Endodermal cell (in vitro differentiated cells): ENCODE measurements around the gene TCTN1. TPM values are rescaled to one million over a fixed set of nuclear protein-coding genes. Genes with fewer than 3 reads are reported as not detected.
A peak's percentile ranks its signal among the peaks of the same experiment; 100 is the strongest.

Experiments
- DNase-seq: peaks from one replicate; pipeline ENCODE4 v3.0.0-alpha.2; 2017
- H3K27ac ChIP-seq: 2 replicates; pipeline ENCODE4 v1.5.1; 2013; ENCODE audit warnings: mild to moderate bottlenecking, low read depth, low read length, moderate library complexity
- H3K27me3 ChIP-seq: 2 replicates; pipeline ENCODE4 v1.6.1; 2013; ENCODE audit warnings: mild to moderate bottlenecking, low read length, moderate library complexity; ENCODE audit not compliant: insufficient read depth, control insufficient read depth, poor library complexity, severe bottlenecking
- H3K36me3 ChIP-seq: 2 replicates; pipeline ENCODE4 v1.7.0; 2013; ENCODE audit warnings: mild to moderate bottlenecking, low read length, moderate library complexity; ENCODE audit not compliant: control insufficient read depth, insufficient read depth
- H3K4me1 ChIP-seq: one replicate; pipeline ENCODE4 v1.7.0; 2013; ENCODE audit warnings: low read length; ENCODE audit not compliant: control insufficient read depth, insufficient read depth
- H3K4me3 ChIP-seq: 2 replicates; pipeline ENCODE4 v1.5.1; 2013; ENCODE audit warnings: mild to moderate bottlenecking, low read length, moderate library complexity
- H3K9ac ChIP-seq: 2 replicates; pipeline ENCODE4 v1.6.1; 2013; ENCODE audit warnings: mild to moderate bottlenecking, low read length, moderate library complexity; ENCODE audit not compliant: poor library complexity, severe bottlenecking; ENCODE audit errors: extremely low read depth
- H3K9me3 ChIP-seq: 2 replicates; pipeline ENCODE4 v1.6.1; 2013; ENCODE audit warnings: mild to moderate bottlenecking, low read length, moderate library complexity; ENCODE audit not compliant: control insufficient read depth
- H3K27ac Mint-ChIP-seq: 2 replicates; pipeline ENCODE4 v1.8.0; 2020; ENCODE audit warnings: mixed read lengths
- H3K27me3 Mint-ChIP-seq: 2 replicates; pipeline ENCODE4 v1.8.0; 2021; ENCODE audit warnings: mild to moderate bottlenecking, mixed read lengths; ENCODE audit not compliant: insufficient read depth
- H3K36me3 Mint-ChIP-seq: 2 replicates; pipeline ENCODE4 v1.8.0; 2020; ENCODE audit warnings: low read depth, mixed read lengths
- H3K4me1 Mint-ChIP-seq: 2 replicates; pipeline ENCODE4 v1.8.0; 2020; ENCODE audit warnings: mixed read lengths
- H3K4me3 Mint-ChIP-seq: 2 replicates; pipeline ENCODE4 v1.8.0; 2020; ENCODE audit warnings: mild to moderate bottlenecking, moderate library complexity, mixed read lengths
- H3K9me3 Mint-ChIP-seq: 2 replicates; pipeline ENCODE4 v1.8.0; 2020; ENCODE audit warnings: mild to moderate bottlenecking, mixed read lengths
- CTCF ChIP-seq: fragments of 200-600 bp; sonication (generic); conservative IDR thresholded peaks from 2 replicates; pipeline ENCODE4 v1.5.0; 2021; ENCODE audit warnings: antibody characterized with exemption, mild to moderate bottlenecking
- WGBS, 2 experiments: methylation state at CpG; one replicate each; pipeline versions ENCODE4 v1.1.5 to v1.1.7; 2013; ENCODE audit warnings: missing lambda C conversion rate in 2 of 2, mixed read lengths in 1 of 2; ENCODE audit not compliant: insufficient coverage in 1 of 2, insufficient read length in 1 of 2; 5-methylcytosine and 5-hydroxymethylcytosine counted together
- total RNA-seq, 2 donors: library from RNA; stranded (reverse); fragmentation: NEBNext Ultra II Directional in 1 of 2; extraction: Animal tissue kit (Norgen Biotek cat#: 25700) in 1 of 2; gene quantifications; 2 replicates in 1 of 2; 3 replicates in 1 of 2; pipeline ENCODE4 v1.2.1, GENCODE V29; 2021

TCTN1 gene
- total RNA-seq, 2 donors from 2014 or later, result 29.5 to 44.9 TPM

DNA sequence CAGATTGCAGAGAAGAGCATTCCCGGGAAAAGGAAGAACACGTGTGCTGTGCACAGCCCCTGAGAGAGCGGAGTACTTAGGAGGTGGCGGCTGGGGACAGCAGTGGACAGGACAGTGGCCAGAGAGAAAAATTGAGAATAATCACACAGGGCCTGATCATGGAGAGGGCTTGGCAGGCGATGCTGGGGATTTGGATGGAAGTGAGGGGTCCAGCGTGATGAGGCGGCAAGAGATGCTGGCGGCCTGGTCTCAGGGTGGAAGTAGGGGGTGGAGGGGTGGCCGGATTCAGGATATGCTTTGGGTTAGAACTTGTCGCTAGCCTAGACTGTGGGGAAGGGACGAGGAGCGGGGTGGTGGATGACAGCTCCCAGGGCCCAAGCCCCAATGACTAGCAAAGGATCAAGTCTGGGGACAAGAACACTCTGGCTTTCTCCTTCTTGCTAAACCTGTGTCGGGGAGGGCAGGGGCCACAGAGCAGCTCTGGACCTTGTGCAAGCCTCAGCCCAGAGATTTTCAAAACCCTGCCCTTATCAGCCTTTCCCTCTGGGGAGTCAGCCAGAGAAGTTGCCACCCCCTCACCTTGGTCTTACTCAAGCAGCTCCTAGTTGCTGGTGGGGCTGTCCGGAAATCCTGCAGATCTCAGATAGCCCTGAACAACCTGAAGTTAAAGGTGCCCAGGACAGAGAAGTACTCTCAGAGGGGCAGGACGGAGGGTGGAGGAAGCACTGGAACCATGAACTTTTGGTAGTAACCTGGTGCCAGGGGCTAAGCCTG is 73.7 kb downstream of the TCTN1 start:
- Mint-ChIP-seq H3K4me1 (peaks cover 13% of the 10 kb centered on the region), H3K36me3 (peaks cover 14% of the 10 kb centered on the region), H3K27ac (no peak overlapping the region), H3K9me3 (peaks cover 5% of the 10 kb centered on the region), H3K27me3 (peaks cover 28% of the 10 kb centered on the region), H3K4me3 (peak overlapping the region; percentile 66)
- no peak for TF ChIP-seq CTCF
- DNase-seq, result no peak
- H3K4me3 ChIP-seq, result no peak overlapping the region
- 92 to 93% methylated on average over 10 to 15 of the region's 15 CpGs for WGBS, 2 experiments
- no peak overlapping the region for H3K27ac ChIP-seq
- H3K36me3 ChIP-seq, result no peaks in the 10 kb centered on the region
- peaks cover 2% of the 10 kb centered on the region for H3K4me1 ChIP-seq
- no peaks in the 10 kb centered on the region for H3K9me3 ChIP-seq
- no peak overlapping the region for H3K9ac ChIP-seq
- peaks cover 20% of the 10 kb centered on the region for H3K27me3 ChIP-seq

DNA sequence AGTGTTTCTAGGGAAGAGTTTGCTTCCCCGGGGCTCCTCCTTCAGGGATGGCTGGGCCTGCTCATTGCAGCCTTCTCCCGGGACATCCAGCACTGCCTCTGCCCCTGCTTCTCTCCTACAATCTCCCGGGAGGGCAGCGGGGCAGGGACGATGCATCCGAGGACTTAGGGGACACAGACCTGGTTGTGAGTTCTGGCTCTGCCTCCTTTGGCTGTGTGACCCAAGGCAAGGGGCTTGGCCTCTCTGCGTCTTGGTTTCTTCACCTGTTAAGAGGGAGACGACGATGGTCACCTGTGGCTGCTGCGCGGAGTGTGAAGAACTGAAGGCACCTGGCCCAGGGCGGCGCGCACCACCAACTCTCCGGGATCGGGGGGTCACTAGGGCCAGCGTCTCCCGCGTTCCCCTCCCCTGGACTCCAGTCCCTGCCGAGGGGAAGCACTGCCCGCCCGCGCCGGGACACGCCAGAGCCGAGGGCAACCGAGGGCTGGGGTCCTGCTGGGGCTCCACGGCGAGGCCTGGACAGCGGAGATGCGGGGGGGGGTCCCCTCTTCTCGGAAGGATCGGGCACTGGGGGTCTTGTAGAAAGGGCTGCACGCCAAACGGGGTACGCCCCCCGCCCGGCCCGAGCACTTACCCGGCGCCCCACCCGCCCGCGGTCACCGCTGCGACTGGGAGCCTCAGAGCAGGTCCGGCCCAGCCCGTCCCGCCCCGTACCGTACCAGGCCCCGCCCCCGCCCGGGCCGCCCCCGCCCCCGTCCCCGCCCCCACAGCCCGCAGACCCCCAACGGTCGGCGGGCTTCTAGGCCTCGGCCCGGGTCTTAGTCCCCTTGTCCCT is 74.7 kb downstream of the TCTN1 start, which contains the start of gene HVCN1:
Gene HVCN1, minus strand, starts transcription at position 670 of the 835 bp plus-strand sequence. CDS start 5,870 bp downstream, outside the sequence.
- Histone ChIP-seq H3K36me3 (no peaks in the 10 kb centered on the region), H3K27ac (no peak within 1 kb of the TSS), H3K4me1 (peaks cover 2% of the 10 kb centered on the region), H3K4me3 (peak within 1 kb of the TSS; percentile 77), H3K27me3 (peaks cover 20% of the 10 kb centered on the region), H3K9me3 (no peaks in the 10 kb centered on the region), H3K9ac (peak within 1 kb of the TSS; percentile 44)
- Mint-ChIP-seq H3K4me1 (peaks cover 13% of the 10 kb centered on the region), H3K27me3 (peaks cover 28% of the 10 kb centered on the region), H3K27ac (peak within 1 kb of the TSS; percentile 96), H3K4me3 (peak within 1 kb of the TSS; percentile 66), H3K9me3 (peaks cover 5% of the 10 kb centered on the region), H3K36me3 (peaks cover 14% of the 10 kb centered on the region)
- WGBS, 2 experiments, result 6 to 7% methylated on average over 24 to 56 of the region's 64 CpGs
- no peak for DNase-seq
- no peak for TF ChIP-seq CTCF

DNA sequence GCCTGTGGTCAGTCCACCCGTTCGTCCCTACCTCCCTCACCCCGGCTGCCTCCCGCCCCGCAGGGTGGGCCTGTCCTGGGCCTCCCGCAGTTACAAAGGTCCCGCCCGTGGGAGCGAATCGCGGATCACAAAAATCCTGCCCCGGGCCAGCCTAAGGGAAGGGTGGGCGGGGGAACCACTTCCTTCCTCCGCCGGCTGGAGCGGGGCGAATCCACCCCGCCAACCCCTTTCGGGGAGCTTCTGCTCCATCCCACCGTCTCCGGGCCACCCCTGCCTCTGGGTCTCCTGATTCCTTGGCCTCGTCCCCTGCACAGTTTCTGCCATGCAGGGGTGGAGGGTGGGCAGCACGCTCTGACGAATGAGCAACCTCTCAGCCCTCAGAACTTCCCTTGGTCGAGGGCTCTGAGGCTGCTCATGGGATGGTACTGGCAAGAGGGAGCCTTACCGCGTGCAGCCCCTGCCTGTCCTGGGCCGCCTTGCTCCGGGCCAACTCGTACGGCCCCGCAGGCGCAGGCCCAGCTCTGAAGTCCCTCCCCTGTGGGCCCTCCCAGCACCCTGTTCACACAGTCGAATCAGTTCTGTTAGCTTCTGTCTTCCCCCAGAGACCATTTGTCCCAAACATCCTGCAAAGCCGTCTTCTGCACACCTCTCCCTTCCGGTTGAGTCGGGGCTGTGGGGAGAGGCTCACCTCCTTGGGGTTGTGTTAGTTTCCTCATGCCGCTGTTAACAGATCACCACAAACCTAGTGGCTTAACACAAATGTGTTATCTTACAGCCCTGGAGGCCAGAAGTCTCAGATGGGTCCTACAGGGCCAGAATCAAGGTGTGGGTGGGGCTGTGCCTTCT is 75.6 kb downstream of the TCTN1 start:
- Histone ChIP-seq H3K9ac (peak overlapping the region; percentile 44), H3K4me1 (peaks cover 5% of the 10 kb centered on the region), H3K9me3 (no peaks in the 10 kb centered on the region), H3K4me3 (peak overlapping the region; percentile 40), H3K27ac (no peak overlapping the region), H3K36me3 (no peaks in the 10 kb centered on the region), H3K27me3 (peaks cover 20% of the 10 kb centered on the region)
- peaks cover 14% of the 10 kb centered on the region for H3K36me3 Mint-ChIP-seq
- peaks cover 14% of the 10 kb centered on the region for H3K4me1 Mint-ChIP-seq
- H3K9me3 Mint-ChIP-seq, result peaks cover 5% of the 10 kb centered on the region
- TF ChIP-seq CTCF, result no peak
- H3K27me3 Mint-ChIP-seq, result peaks cover 28% of the 10 kb centered on the region
- peak overlapping the region; percentile 96 for H3K27ac Mint-ChIP-seq
- peak; percentile 92 for DNase-seq
- 17 to 23% methylated on average over 17 to 38 of the region's 38 CpGs for WGBS, 2 experiments
- H3K4me3 Mint-ChIP-seq, result peak overlapping the region; percentile 66
